Activated CD8-positive, alpha-beta memory T cell treated with anti-CD3 and anti-CD28 coated beads for 1 hour (primary cell): Measurements from ENCODE around the gene FGD4.

Source experiments
- DNase-seq, 2 donors: peaks; one replicate each; pipeline ENCODE4 v3.0.0-alpha.2; 2020; ENCODE audit warnings: low read depth in 1 of 2; ENCODE audit errors: extremely low read depth in 1 of 2

The FGD4 gene

GRCh38 chr12:32659908-32660440, 260.6 kb downstream of the FGD4 start:
- no peak for DNase-seq

- no peak for DNase-seq
These were observed 262.3 kb downstream of the FGD4 start for GRCh38 chr12:32661706-32662105.

GRCh38 chr12:32662665-32663064, 263.3 kb downstream of the FGD4 start:
- no peak for DNase-seq

DNA sequence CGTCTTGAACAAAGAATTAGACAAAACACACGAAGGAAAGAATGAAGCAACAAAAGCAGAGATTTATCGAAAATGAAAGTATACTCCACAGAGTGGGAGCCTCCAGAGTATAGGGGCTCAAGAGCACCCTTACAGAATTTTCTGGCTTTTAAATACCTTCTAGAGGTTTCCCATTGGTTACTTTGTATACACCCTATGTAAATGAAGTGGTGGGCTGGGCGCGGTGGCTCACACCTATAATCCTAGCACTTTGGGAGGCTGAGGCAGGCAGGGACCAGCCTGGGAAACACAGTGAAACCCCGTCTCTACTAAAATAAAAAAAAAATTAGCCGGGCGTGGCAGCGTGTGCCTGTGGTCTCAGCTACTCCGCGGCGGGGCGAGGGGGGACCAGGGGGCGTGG, 266.7 kb downstream of the FGD4 start:
- no peak for DNase-seq

DNA sequence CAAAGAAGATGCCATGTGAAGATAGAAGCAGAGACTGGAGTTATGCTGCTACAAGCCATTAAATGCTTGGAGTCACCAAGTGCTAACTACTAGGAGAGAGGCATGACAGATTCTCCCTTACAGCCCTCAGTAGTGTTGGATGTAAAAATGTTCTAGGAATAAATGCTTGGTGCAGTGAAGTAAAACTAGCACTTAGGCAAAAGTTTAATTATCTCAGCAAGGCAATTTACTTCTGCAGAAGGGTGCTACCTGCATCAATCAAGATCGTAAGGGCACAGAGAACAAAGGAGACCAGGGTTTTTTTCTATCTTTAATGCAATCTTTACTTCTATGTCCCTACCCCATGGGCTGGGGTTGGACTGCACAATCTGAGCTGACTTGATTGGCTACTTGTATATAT, 270.2 kb downstream of the FGD4 start:
- no peak for DNase-seq

GRCh38 chr12:32671930-32672780, 272.8 kb downstream of the FGD4 start:
- DNase-seq = no peak

DNA sequence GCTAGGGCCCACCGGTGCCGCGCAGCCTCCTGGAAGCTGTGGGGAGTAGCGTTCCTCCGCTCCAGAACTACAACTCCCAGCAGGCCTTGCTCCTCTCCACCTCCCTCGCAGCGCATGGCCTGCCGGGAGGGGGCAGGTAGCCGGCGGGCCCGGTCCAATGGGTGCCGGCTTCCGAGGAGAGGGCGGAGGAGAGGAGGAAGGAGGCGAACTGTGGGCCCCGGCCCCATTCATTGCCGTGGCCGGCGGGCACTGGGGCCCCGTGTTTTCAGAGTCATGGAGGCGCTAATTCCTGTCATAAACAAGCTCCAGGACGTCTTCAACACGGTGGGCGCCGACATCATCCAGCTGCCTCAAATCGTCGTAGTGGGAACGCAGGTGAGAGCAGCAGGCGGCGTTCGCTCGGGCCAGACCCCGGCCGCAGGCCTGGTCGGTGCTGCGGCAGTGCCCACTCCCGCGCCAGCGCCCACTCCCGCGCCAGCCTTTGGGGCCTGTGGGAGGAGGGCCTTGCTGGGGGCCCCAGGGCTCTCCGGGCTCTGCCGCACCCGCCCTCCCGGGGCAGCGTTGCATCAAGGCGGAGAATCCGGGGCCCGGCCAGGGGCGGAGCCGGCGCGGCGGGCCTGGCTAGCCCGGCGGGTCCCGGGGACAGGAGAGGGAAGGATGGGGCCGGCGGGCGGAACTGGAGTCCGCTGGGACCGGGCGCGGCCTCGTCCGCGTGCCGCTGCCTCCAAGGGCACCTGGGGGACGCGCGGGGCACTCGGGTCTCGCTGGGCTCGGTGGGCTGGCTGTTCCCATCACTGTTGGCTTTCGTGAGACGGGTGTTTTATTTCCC, 279.9 kb downstream of the FGD4 start, which contains the start of gene DNM1L:
Gene DNM1L, plus strand, starts transcription at position 211 of the 829 bp plus-strand sequence. Its CDS starts 63 bp downstream, at position 274.
- DNase-seq = peak; percentile 78 to 87

- DNase-seq = no peak
These were observed 280.5 kb downstream of the FGD4 start for GRCh38 chr12:32679920-32680237.

DNA sequence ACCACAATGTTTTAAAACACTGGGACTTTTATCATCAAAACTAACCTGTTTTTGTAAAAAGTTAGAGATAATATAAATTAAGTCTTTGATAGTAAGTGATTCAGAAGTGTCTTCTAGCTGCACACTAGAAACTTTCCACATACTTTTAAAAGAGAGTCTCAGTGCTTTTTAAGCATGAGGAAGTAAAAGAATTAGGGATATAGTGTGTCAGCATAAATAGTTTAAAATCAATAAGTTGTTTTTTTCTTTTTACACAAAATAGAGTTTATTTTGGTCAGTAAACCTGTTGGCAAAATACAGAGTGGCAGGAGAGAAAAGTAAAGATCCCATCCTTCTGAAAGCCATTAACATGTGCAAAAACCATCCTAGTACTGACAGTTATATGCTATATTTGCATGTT, 281.4 kb downstream of the FGD4 start:
- no peak for DNase-seq

GRCh38 chr12:32681272-32681671, 281.9 kb downstream of the FGD4 start:
- no peak for DNase-seq

DNA sequence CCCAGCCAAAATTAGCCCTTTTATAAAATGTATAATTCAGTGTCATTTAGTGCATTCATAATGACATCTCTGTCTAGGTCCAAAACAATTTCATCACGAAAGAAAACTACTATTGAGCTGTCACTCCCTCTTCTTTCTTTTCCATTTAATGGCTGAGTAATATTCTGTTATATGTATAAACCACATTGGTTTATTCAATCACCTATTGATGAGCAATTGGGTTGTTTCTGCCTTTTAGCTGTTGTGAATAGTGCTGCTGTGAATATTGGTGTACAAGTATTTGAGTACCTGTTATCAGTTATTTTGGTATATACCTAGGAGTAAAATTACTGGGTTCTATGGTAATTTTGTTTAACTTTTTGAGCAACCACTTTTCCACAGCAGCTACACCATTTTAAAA, 287.0 kb downstream of the FGD4 start:
- DNase-seq = no peak

DNA sequence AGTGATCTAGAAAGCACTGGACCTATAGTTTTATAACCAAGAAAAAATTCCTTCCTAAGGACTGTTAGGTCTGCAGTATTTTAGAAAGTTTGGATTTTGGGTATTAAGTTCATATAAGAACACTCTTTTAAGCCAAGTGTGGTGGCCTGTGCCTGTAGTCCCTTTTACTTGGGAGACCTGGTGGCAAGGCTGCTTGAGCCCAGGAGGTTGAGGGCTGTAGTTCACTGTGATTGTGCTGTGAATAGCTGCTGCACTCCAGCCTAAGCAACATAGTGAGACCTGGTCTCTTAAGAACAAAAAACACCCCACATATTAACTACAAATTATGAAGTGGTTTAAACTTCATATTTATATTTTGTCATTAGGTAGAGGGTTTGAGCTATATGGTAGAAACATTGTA, 289.4 kb downstream of the FGD4 start:
- no peak for DNase-seq

GRCh38 chr12:32690927-32691326, 291.6 kb downstream of the FGD4 start:
- DNase-seq = no peak

GRCh38 chr12:32692358-32692757, 293.0 kb downstream of the FGD4 start:
- no peak for DNase-seq

GRCh38 chr12:32693036-32693435, 293.7 kb downstream of the FGD4 start:
- no peak for DNase-seq
